HEK293T (cell line): Measurements from ENCODE around the gene PRKAG2.

ENCODE experiments used
- CTCF ChIA-PET: fragments of 350-600 bp; formaldehyde crosslinking; extraction: SDS; loops from one replicate; lab custom pipeline; 2021; ENCODE audit warnings: antibody characterized with exemption, inconsistent platforms; lab: Yijun Ruan, JAX
- POLR2A ChIA-PET: fragments of 350-600 bp; formaldehyde crosslinking; extraction: SDS; loops from one replicate; lab custom pipeline; 2020; ENCODE audit warnings: antibody characterized with exemption, inconsistent platforms; lab: Yijun Ruan, JAX
- DNase-seq: peaks from one replicate; pipeline ENCODE4 v3.0.0; 2012; ENCODE audit warnings: mixed read lengths; ENCODE audit errors: extremely low spot score
- ARNT ChIP-seq: fragments of 450-650 bp; IDR thresholded peaks from 2 replicates; pipeline ENCODE4 v1.6.1; 2017; ENCODE audit warnings: mild to moderate bottlenecking
- BHLHE40 ChIP-seq: fragments of 450-650 bp; IDR thresholded peaks from 2 replicates; pipeline ENCODE4 v1.6.1; 2016; ENCODE audit warnings: mild to moderate bottlenecking, moderate library complexity, borderline replicate concordance
- CTBP1 ChIP-seq: fragments of 450-650 bp; IDR thresholded peaks from 2 replicates; pipeline ENCODE4 v1.6.1; 2016; ENCODE audit warnings: borderline replicate concordance
- ELF4 ChIP-seq: fragments of 450-650 bp; IDR thresholded peaks from 2 replicates; pipeline ENCODE4 v1.6.1; 2017; ENCODE audit warnings: antibody characterized with exemption
- FOXA1 ChIP-seq: fragments of 450-650 bp; IDR thresholded peaks from 2 replicates; pipeline ENCODE4 v1.6.1; 2016; ENCODE audit warnings: mild to moderate bottlenecking
- FOXK2 ChIP-seq: fragments of 450-650 bp; IDR thresholded peaks from 2 replicates; pipeline ENCODE4 v1.6.1; 2016; ENCODE audit warnings: mild to moderate bottlenecking
- FOXM1 ChIP-seq: fragments of 450-650 bp; IDR thresholded peaks from 2 replicates; pipeline ENCODE4 v1.6.1; 2017; ENCODE audit warnings: mild to moderate bottlenecking, borderline replicate concordance
- HDGF ChIP-seq: fragments of 450-650 bp; IDR thresholded peaks from 2 replicates; pipeline ENCODE4 v1.6.1; 2017; ENCODE audit warnings: antibody characterized with exemption, borderline replicate concordance
- L3MBTL2 ChIP-seq: fragments of 450-650 bp; conservative IDR thresholded peaks from 2 replicates; pipeline ENCODE4 v1.6.1; 2016; ENCODE audit warnings: mild to moderate bottlenecking
- LEF1 ChIP-seq: fragments of 450-650 bp; IDR thresholded peaks from 2 replicates; pipeline ENCODE4 v1.6.1; 2017; ENCODE audit warnings: mild to moderate bottlenecking, borderline replicate concordance
- NFRKB ChIP-seq: fragments of 450-650 bp; IDR thresholded peaks from 2 replicates; pipeline ENCODE4 v1.6.1; 2016; ENCODE audit warnings: mild to moderate bottlenecking, moderate library complexity
- PKNOX1 ChIP-seq: fragments of 450-650 bp; IDR thresholded peaks from 2 replicates; pipeline ENCODE4 v1.6.1; 2016
- SP1 ChIP-seq: fragments of 450-650 bp; IDR thresholded peaks from 2 replicates; pipeline ENCODE4 v1.6.1; 2017
- SUZ12 ChIP-seq: fragments of 450-650 bp; IDR thresholded peaks from 2 replicates; pipeline ENCODE4 v1.6.1; 2016; ENCODE audit warnings: mild to moderate bottlenecking
- TARDBP ChIP-seq: fragments of 450-650 bp; IDR thresholded peaks from 2 replicates; pipeline ENCODE4 v1.6.1; 2016
- ZNF384 ChIP-seq: fragments of 450-650 bp; IDR thresholded peaks from 2 replicates; pipeline ENCODE4 v1.6.1; 2016

PRKAG2 gene

DNA sequence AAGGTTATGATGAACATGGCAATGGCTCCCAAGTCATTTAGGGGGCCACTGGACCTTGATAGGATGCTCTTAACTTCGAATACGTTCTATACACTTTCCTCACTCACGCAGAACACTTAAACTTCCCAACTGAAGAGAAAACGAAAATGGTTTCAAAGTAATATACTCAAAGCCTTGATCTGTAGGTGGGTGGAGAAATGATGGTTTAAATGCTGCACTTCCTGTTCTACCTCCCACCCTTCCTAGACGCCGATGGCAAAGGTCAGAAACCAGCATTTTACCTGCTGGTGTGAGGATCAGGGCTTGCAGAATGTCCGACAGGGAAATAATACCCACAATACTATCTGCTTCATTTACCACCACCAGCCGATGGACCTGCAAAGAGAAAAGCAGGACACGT is 316.7 kb downstream of the PRKAG2 start:
- TF ChIP-seq FOXK2 (no peak), FOXM1 (no peak), L3MBTL2 (no peak), CTBP1 (no peak), ELF4 (no peak), NFRKB (no peak), TARDBP (no peak), BHLHE40 (no peak), LEF1 (no peak), ARNT (no peak), SUZ12 (no peak), SP1 (no peak), FOXA1 (no peak), ZNF384 (no peak), HDGF (no peak), PKNOX1 (no peak)
- ChIA-PET CTCF (no interaction called here), POLR2A (no interaction called here)
- DNase-seq, result no peak

DNA sequence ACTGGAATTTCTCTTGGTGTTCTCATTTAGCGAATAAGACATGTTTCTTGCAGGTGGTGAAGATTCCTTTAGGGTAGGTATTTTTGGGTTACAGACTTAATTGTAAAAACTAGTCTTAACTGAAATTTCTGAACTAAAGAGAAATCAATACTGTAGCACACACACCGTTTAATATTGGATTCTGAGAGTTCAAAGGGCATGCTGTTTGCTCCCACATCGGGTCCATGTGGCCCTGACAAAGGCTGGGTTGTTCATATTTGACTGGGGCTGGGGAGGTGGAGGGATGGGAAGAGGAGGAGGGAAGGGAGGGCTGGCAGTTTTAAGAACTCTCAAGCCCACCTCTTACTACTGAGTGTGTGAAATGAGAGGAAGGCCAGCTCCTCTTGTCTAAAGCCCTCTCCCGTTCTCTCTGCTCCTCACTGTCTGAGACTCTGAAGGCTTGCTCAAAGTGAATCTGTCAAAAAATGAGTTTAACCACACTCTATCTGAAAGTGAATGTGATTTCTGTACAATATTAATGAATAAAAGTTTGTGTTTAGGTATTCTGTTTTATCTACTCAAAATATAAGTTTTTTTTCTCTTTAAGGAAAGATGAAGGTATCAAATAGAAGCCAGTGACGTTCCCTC is 317.2 kb downstream of the PRKAG2 start:
- DNase-seq, result no peak
- ChIA-PET CTCF (no interaction called here), POLR2A (no interaction called here)
- no peak for TF ChIP-seq ELF4
- TF ChIP-seq ARNT, result no peak
- TF ChIP-seq L3MBTL2, result no peak
- no peak for TF ChIP-seq NFRKB
- no peak for TF ChIP-seq SUZ12
- no peak for TF ChIP-seq BHLHE40
- no peak for TF ChIP-seq FOXA1
- TF ChIP-seq CTBP1, result no peak
- TF ChIP-seq FOXM1, result no peak
- no peak for TF ChIP-seq LEF1
- no peak for TF ChIP-seq TARDBP
- TF ChIP-seq ZNF384, result no peak

DNA sequence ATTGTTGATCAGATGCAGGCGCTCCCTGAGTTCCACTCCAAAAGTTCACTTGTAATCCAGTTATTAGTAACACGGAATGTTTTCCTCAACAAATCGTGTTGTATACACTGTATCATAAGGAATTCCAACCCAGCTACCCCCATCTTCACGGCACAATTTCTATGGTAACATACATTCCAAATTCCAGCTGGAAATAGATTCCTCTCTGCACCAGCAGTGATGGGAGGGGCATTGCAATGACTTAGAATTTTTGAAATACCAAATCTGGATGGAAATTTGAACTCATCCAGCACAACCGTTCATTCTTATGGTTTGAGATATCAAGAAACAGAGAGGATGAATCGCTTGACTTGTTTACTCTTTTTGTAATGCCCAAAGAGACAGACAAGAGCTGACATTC is 318.3 kb downstream of the PRKAG2 start:
- DNase-seq, result no peak
- TF ChIP-seq NFRKB (no peak), HDGF (no peak), FOXM1 (no peak), PKNOX1 (no peak), ARNT (no peak), ZNF384 (no peak), TARDBP (no peak), SP1 (no peak), LEF1 (no peak), FOXA1 (no peak), BHLHE40 (no peak), SUZ12 (no peak), CTBP1 (no peak), L3MBTL2 (no peak), ELF4 (no peak), FOXK2 (no peak)
- CTCF ChIA-PET, result no interaction called here
- POLR2A ChIA-PET, result no interaction called here

GRCh38 chr7:151556592-151556991 is 320.3 kb downstream of the PRKAG2 start:
- CTCF ChIA-PET, result interaction anchor here (1.0 kb wide), 1 partner anchor 198 kb away, joined by 3 read pairs; no protein-coding TSS in a partner anchor
- no peak for DNase-seq
- TF ChIP-seq SP1, result no peak
- no peak for TF ChIP-seq FOXK2
- no peak for TF ChIP-seq NFRKB
- TF ChIP-seq L3MBTL2, result no peak
- TF ChIP-seq PKNOX1, result no peak
- TF ChIP-seq CTBP1, result no peak
- no peak for TF ChIP-seq ELF4
- TF ChIP-seq HDGF, result no peak
- no peak for TF ChIP-seq FOXM1
- TF ChIP-seq LEF1, result no peak
- no peak for TF ChIP-seq TARDBP
- POLR2A ChIA-PET, result no interaction called here

DNA sequence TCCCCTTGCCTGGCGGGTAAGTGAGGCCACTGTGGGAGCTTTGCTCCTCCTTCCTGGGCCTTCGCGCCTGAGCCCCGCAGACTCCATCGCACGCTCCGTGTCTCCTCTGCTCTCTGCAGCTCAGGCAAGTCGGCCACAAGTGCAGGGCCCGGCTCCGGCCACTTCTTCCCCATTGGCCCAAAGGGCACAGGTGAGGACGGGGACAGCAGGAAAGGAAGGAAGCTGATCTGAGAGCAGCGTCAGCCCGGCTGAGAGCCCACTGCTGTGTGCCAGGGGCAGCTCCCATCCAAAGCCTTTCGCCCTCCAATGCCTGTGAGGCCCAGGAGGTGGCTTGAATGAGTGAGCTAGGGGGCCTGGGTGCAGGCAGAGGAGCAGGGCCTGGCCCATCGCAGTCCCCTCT is 323.6 kb downstream of the PRKAG2 start:
- ChIA-PET CTCF (no interaction called here), POLR2A (no interaction called here)
- DNase-seq, result no peak
- TF ChIP-seq L3MBTL2, result no peak
- no peak for TF ChIP-seq SP1
- no peak for TF ChIP-seq FOXA1
- no peak for TF ChIP-seq TARDBP
- TF ChIP-seq HDGF, result no peak
- no peak for TF ChIP-seq SUZ12
- no peak for TF ChIP-seq ARNT

- POLR2A ChIA-PET, result no interaction called here
- CTCF ChIA-PET, result no interaction called here
- no peak for DNase-seq
- TF ChIP-seq SP1, result no peak
Measured at GRCh38 chr7:151552352-151553028, 324.4 kb downstream of the PRKAG2 start.
